Measurements from ENCODE around the gene UAP1.

The UAP1 gene

DNA sequence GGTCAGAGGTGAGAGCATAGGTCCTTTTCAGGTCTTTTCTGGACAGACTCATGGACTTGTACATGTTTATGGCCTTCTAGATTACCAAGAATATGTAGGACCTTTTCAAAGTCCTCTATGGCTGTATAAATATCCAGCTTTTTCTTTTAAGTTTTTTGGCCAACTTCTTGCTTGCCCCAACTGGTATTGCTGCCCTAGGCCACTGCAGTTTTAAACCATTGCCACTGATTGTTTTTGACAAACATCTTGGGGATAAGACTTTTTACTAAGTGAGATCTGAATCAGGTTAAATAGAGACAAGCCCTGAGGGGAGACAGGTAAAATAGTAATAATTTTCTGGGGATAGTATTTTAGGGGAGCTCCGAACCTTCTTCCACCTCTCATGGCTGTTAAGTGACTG, 56.0 kb downstream of the UAP1 start:
- no peak overlapping the region for H3K27ac ChIP-seq
- TF ChIP-seq, protein P1, sequence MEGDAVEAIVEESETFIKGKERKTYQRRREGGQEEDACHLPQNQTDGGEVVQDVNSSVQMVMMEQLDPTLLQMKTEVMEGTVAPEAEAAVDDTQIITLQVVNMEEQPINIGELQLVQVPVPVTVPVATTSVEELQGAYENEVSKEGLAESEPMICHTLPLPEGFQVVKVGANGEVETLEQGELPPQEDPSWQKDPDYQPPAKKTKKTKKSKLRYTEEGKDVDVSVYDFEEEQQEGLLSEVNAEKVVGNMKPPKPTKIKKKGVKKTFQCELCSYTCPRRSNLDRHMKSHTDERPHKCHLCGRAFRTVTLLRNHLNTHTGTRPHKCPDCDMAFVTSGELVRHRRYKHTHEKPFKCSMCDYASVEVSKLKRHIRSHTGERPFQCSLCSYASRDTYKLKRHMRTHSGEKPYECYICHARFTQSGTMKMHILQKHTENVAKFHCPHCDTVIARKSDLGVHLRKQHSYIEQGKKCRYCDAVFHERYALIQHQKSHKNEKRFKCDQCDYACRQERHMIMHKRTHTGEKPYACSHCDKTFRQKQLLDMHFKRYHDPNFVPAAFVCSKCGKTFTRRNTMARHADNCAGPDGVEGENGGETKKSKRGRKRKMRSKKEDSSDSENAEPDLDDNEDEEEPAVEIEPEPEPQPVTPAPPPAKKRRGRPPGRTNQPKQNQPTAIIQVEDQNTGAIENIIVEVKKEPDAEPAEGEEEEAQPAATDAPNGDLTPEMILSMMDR (conservative IDR thresholded peaks at IDR 0.05), result no peak
- TF ChIP-seq ZFX (IDR thresholded peaks at IDR 0.05), result no peak

DNA sequence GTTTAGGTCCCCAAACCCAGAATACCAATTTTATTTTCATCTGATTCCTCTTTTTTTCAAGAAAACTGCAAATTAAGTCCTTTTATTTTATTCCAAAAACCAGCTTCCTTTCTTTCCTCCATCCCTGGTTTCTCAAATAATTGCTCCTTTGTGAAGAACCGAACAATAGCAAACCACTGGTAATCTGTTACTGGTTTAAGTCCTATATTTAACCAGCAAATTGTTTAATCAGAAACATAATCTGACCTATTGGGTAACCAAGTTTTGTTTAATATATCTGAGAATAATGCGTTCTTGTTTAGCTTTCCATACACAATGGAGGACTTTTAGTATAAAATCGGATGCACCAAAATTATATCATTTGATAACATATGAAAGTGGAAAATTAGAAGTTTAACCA, 57.6 kb downstream of the UAP1 start:
- H3K27ac ChIP-seq, result no peak overlapping the region
- TF ChIP-seq, protein P1 (conservative IDR thresholded peaks at IDR 0.05), result no peak
- no peak for TF ChIP-seq ZFX (IDR thresholded peaks at IDR 0.05)

DNA sequence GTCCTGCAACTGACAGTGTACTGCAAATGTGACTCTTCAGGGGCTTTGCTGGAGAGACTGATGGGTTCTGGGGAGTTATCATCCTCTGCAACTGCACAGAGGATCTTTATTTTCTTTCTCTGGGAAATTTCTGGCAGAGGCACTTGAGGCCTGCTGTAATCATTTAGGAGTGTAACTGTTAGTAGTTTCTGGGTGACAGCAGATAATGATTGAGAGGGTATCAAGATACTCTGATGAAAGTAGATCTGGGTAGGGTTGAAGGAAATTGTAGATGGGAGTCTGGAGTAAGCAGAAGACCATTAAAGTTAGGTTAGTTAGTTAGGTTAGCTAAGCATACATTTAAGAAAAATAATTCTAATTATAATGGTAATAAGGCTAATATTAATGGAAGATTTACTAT, 59.7 kb downstream of the UAP1 start:
- no peak overlapping the region for H3K27ac ChIP-seq
- no peak for TF ChIP-seq ZFX (IDR thresholded peaks at IDR 0.05)
- TF ChIP-seq, protein P1 (conservative IDR thresholded peaks at IDR 0.05), result no peak

- TF ChIP-seq, protein P1 (conservative IDR thresholded peaks at IDR 0.05), result no peak
- TF ChIP-seq ZFX (IDR thresholded peaks at IDR 0.05), result no peak
Observed at GRCh38 chr1:162625679-162626078, 64.2 kb downstream of the UAP1 start.

GRCh38 chr1:162626094-162626493, 64.6 kb downstream of the UAP1 start:
- H3K27ac ChIP-seq, result no peak overlapping the region
- TF ChIP-seq, protein P1 (conservative IDR thresholded peaks at IDR 0.05), result no peak
- no peak for TF ChIP-seq ZFX (IDR thresholded peaks at IDR 0.05)

More at GRCh38 chr1:162625679-162626078, 64.2 kb downstream of the UAP1 start:
- no peak overlapping the region for H3K27ac ChIP-seq

DNA sequence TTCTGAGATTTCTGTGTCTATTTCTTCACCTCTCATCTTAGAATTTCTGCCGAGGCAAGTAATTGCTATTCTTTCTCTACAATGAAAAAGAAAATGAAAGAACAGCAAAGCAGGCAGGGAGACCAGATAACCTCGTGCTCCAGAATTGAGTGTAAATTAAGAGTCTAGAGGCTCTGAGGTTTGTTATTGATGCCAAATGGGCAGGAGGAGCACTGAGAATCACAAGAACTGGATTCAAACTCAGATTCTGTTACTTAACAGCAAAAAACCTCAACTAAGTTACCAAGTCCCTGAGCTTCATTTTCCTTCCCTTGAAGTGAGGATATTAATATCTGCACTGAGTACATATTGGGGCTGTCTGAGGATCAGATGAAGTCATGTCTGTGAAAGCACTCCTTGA, 65.2 kb downstream of the UAP1 start:
- TF ChIP-seq ZFX (IDR thresholded peaks at IDR 0.05), result no peak
- TF ChIP-seq, protein P1 (conservative IDR thresholded peaks at IDR 0.05), result no peak
- H3K27ac ChIP-seq, result no peak overlapping the region

DNA sequence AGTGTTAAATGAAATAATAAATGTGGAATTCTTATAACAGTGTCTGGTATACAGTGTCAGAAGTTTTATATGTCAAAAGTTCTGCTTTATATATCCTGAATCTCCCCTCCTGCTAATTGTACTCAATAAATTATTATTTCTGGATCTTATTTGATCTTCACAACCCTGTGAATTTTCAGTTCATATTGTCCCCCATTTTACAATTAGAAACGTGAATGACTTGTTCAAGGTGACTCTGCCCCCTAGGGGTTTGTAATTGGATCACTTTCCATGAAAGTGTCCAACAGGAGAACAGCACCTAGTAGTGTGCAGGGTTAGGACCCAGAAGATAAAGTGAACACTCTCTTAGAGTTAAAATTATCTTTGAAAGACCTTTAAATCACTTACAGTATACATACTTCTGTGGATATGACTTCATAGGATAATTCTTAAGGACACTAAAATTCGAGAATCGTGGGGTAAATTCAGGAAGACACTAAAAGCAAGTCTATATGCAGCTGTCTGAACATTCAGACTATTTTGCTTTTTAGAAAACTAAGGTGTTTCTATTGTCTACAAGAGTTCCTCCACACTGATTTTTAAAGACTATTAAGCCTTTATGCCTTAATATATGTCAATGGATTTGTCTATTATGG, 66.3 kb downstream of the UAP1 start:
- H3K27ac ChIP-seq, result no peak overlapping the region
- TF ChIP-seq ZFX (IDR thresholded peaks at IDR 0.05), result no peak
- TF ChIP-seq, protein P1 (conservative IDR thresholded peaks at IDR 0.05), result peak; percentile 81
